GM12878 (cell line): ENCODE data around the gene ZMIZ1. TPM values are rescaled to one million over a fixed set of nuclear protein-coding genes. Genes with fewer than 3 reads are reported as not detected.

ENCODE experiments used
- ATAC-seq: fragments of 200-7000 bp; cut with Tn5 transposase; 3 replicates; pipeline ENCODE4 v1.9.1; 2020; ENCODE audit warnings: mild to moderate bottlenecking, moderate library complexity
- BruUV-seq: library from RNA; stranded (reverse); fragments of 400-500 nt; replicated peaks from 2 replicates; lab custom pipeline; 2021; lab: Mats Ljungman, UMichigan
- CTCF ChIA-PET: fragments of 300-600 bp; sonication (Branson Sonifier 250); formaldehyde crosslinking; extraction: SDS; loops from one replicate; lab custom pipeline; 2021; ENCODE audit warnings: inconsistent platforms; lab: Yijun Ruan, JAX
- POLR2A ChIA-PET: fragments of 350-600 bp; formaldehyde crosslinking; extraction: SDS; loops from one replicate; lab custom pipeline; 2021; ENCODE audit warnings: inconsistent platforms; lab: Charles Lee
- RAD21 ChIA-PET: fragments of 300-600 bp; sonication (Branson Sonifier 250); formaldehyde crosslinking; loops from one replicate; lab custom pipeline; 2023; ENCODE audit warnings: antibody characterized with exemption; ENCODE audit not compliant: unreplicated experiment; lab: Charles Lee
- SMC1A ChIA-PET: fragments of 300-600 bp; sonication (Branson Sonifier 250); formaldehyde crosslinking; loops from one replicate; lab custom pipeline; 2023; ENCODE audit not compliant: unreplicated experiment, uncharacterized antibody; lab: Charles Lee
- DNase-seq: peaks from one replicate; pipeline ENCODE4 v3.0.0-alpha.2; 2011; ENCODE audit warnings: low read depth, low spot score
- FAIRE-seq: peaks from 3 replicates; lab custom pipeline; 2011; peaks lifted over from hg19 to GRCh38; lab: Jason Lieb, UNC
- H2AFZ ChIP-seq: 2 replicates; pipeline ENCODE4 v1.6.0; 2011; ENCODE audit warnings: low read depth, low read length, control low read depth; ENCODE audit not compliant: control insufficient read depth
- H3K27ac ChIP-seq: 2 replicates; pipeline ENCODE4 v1.5.1; 2011; ENCODE audit warnings: control low read depth; ENCODE audit not compliant: control insufficient read depth, insufficient read depth
- H3K27me3 ChIP-seq, 2 experiments: replicated peaks in 1 of 2; 2 replicates each; pipeline versions ENCODE4 v1.6.0 to v1.6.1; 2011; ENCODE audit warnings: low read length in 1 of 2; ENCODE audit not compliant: control insufficient read depth in 2 of 2, insufficient read depth in 2 of 2
- H3K36me3 ChIP-seq, 2 experiments: 2 replicates each; pipeline ENCODE4 v1.5.1; 2011; ENCODE audit warnings: low read length in 1 of 2; ENCODE audit not compliant: control insufficient read depth in 2 of 2, insufficient read depth in 2 of 2
- H3K4me1 ChIP-seq: 2 replicates; pipeline ENCODE4 v1.6.1; 2011; ENCODE audit warnings: mild to moderate bottlenecking, low read length, moderate library complexity, mixed read lengths; ENCODE audit not compliant: control insufficient read depth, insufficient read depth
- H3K4me2 ChIP-seq: 2 replicates; pipeline ENCODE4 v1.6.0; 2011; ENCODE audit warnings: control low read depth; ENCODE audit not compliant: control insufficient read depth, insufficient read depth
- H3K4me3 ChIP-seq: fragments of 200-600 bp; sonication (generic); 2 replicates; pipeline ENCODE4 v1.5.1; 2016
- H3K79me2 ChIP-seq: 2 replicates; pipeline ENCODE4 v1.6.0; 2011; ENCODE audit warnings: low read length; ENCODE audit not compliant: control insufficient read depth, insufficient read depth
- H3K9ac ChIP-seq: 2 replicates; pipeline ENCODE4 v1.8.0; 2011; ENCODE audit warnings: low read length, control low read depth, mixed read lengths; ENCODE audit not compliant: control insufficient read depth, insufficient read depth
- H3K9me3 ChIP-seq: replicated peaks from 3 replicates; pipeline ENCODE4 v1.5.1; 2011; ENCODE audit warnings: mild to moderate bottlenecking, low read length; ENCODE audit not compliant: control insufficient read depth, insufficient read depth
- H4K20me1 ChIP-seq: 2 replicates; pipeline ENCODE4 v1.6.0; 2011; ENCODE audit not compliant: control insufficient read depth, insufficient read depth
- CEBPZ ChIP-seq: fragments of 150-350 bp; IDR thresholded peaks from 2 replicates; pipeline ENCODE4 v1.6.1; 2016; ENCODE audit warnings: low read depth, low read length
- CTCF ChIP-seq, 3 experiments: IDR thresholded peaks in 2 of 3; conservative IDR thresholded peaks in 1 of 3; 2 replicates each; pipeline ENCODE4 v1.5.1; 2011; ENCODE audit warnings: low read depth in 3 of 3, low read length in 3 of 3, mild to moderate bottlenecking in 3 of 3, control low read depth in 2 of 3, moderate library complexity in 2 of 3, inconsistent platforms in 1 of 3, mixed read lengths in 1 of 3; ENCODE audit not compliant: control insufficient read depth in 2 of 3, insufficient read depth in 1 of 3; ENCODE audit errors: extremely low read depth in 1 of 3
- E2F4 ChIP-seq: IDR thresholded peaks from 2 replicates; pipeline ENCODE4 v1.6.1; 2012; ENCODE audit warnings: low read depth, low read length, improper control_type of control experiment
- KDM1A ChIP-seq: fragments of 200-600 bp; sonication (generic); IDR thresholded peaks from 2 replicates; pipeline ENCODE4 v1.6.1; 2016; ENCODE audit warnings: borderline replicate concordance
- LARP7 ChIP-seq: fragments of 450-650 bp; IDR thresholded peaks from 2 replicates; pipeline ENCODE4 v1.6.1; 2017; ENCODE audit warnings: mild to moderate bottlenecking
- MTA2 ChIP-seq: fragments of 450-650 bp; IDR thresholded peaks from 2 replicates; pipeline ENCODE4 v1.6.1; 2016; ENCODE audit warnings: low read depth, mild to moderate bottlenecking, moderate library complexity
- NRF1 ChIP-seq: conservative IDR thresholded peaks from 2 replicates; pipeline ENCODE4 v1.6.1; 2011; ENCODE audit warnings: mild to moderate bottlenecking, low read depth, low read length, improper control_type of control experiment
- POLR2A ChIP-seq: IDR thresholded peaks from 2 replicates; pipeline ENCODE4 v1.6.1; 2011; ENCODE audit warnings: low read depth, mild to moderate bottlenecking, low read length
- POLR2AphosphoS2 ChIP-seq: IDR thresholded peaks from 2 replicates; pipeline ENCODE4 v1.6.1; 2011; ENCODE audit warnings: low read depth, mild to moderate bottlenecking, low read length, improper control_type of control experiment, moderate library complexity
- POLR2AphosphoS5 ChIP-seq: IDR thresholded peaks from 2 replicates; pipeline ENCODE4 v1.6.1; 2011; ENCODE audit warnings: mild to moderate bottlenecking, low read length, inconsistent platforms
- RAD21 ChIP-seq: IDR thresholded peaks from 2 replicates; pipeline ENCODE4 v1.6.1; 2011; ENCODE audit warnings: mild to moderate bottlenecking, low read depth, low read length, moderate library complexity; ENCODE audit not compliant: insufficient read depth
- SKIL ChIP-seq: fragments of 450-650 bp; IDR thresholded peaks from 2 replicates; pipeline ENCODE4 v1.6.1; 2017; ENCODE audit warnings: mild to moderate bottlenecking, low read depth, inconsistent platforms; ENCODE audit not compliant: poor library complexity, severe bottlenecking
- SREBF1 ChIP-seq: IDR thresholded peaks from 2 replicates; pipeline ENCODE4 v1.6.1; 2012; ENCODE audit warnings: mild to moderate bottlenecking, low read length
- WGBS: methylation state at CpG from one replicate; pipeline ENCODE4 v1.1.6; 2016; ENCODE audit warnings: low lambda C conversion rate; ENCODE audit not compliant: insufficient replicate concordance, insufficient coverage; ENCODE audit errors: missing lambda C conversion rate; 5-methylcytosine and 5-hydroxymethylcytosine counted together
- in situ Hi-C: fragments of 300-500 bp; cut with MboI; formaldehyde crosslinking; loops from 9 replicates; pipeline ENCODE4 v1.14.3; 2018; ENCODE audit warnings: mixed read lengths
- intact Hi-C: fragments of 100-400 bp; cut with micrococcal nuclease; formaldehyde crosslinking; loops from one replicate; pipeline ENCODE4 v1.14.2; 2022; ENCODE audit not compliant: unreplicated experiment
- polyA plus RNA-seq, 11 experiments: library from polyadenylated mRNA; depleted of rRNA in 4 of 11; unstranded in 6 of 11; stranded (reverse) in 5 of 11; fragments of >200 nt; fragmentation: Nextera tagmentation in 4 of 11; fragmentation: Illumina TruSeq in 1 of 11; extraction: Ambion mirVana in 4 of 11; extraction: Trizol in 1 of 11; gene quantifications; 1 replicate in 1 of 11; 2 replicates in 10 of 11; pipeline versions ENCODE4 v1.2.1 to v1.2.3, GENCODE V29; 2011 to 2016; ENCODE audit warnings: inconsistent platforms in 2 of 11, missing spikeins in 2 of 11, low read depth in 1 of 11
- total RNA-seq, 4 experiments: library from RNA; depleted of rRNA in 3 of 4; stranded (reverse); fragments of >200 nt in 3 of 4; fragmentation: Illumina TruSeq in 1 of 4; extraction: Trizol in 1 of 4; gene quantifications; 2 replicates each; pipeline versions ENCODE4 v1.2.1 to v1.2.3, GENCODE V29; 2013 to 2021

Gene ZMIZ1
- total and polyA plus RNA-seq, 10 of the 15 experiments (the other 5 are each of a cell fraction or from before 2014, with no cell fraction given), result 3.1 to 82.3 (median 14.9) TPM

GRCh38 chr10:79135790-79136189 lies 67.0 kb downstream of the ZMIZ1 start:
- ChIA-PET CTCF (no interaction called here), SMC1A (no interaction called here), RAD21 (no interaction called here), POLR2A (no interaction called here)
- DNase-seq (no peak), ATAC-seq (no peak), FAIRE-seq (no peak)
- Histone ChIP-seq H3K4me2 (no peak overlapping the region), H3K27ac (no peak overlapping the region), H3K4me3 (no peak overlapping the region), H4K20me1 (no peaks in the 10 kb centered on the region), H3K79me2 (no peaks in the 10 kb centered on the region), H2AFZ (no peak overlapping the region), H3K36me3 (no peaks in the 10 kb centered on the region), H3K4me1 (peaks cover 39% of the 10 kb centered on the region), H3K9me3 (no peaks in the 10 kb centered on the region), H3K27me3 (no peaks in the 10 kb centered on the region), H3K9ac (no peak overlapping the region)
- in situ Hi-C loops, result no loop called here
- WGBS, result 37% methylated on average over 9 of the region's 9 CpGs
- BruUV-seq, result no TSS peak
- intact Hi-C loops, result no loop called here
- no peak for TF ChIP-seq POLR2AphosphoS5
- no peak for TF ChIP-seq POLR2A
- TF ChIP-seq NRF1, result no peak
- TF ChIP-seq SREBF1, result no peak
- no peak for TF ChIP-seq E2F4
- no peak for TF ChIP-seq SKIL
- TF ChIP-seq KDM1A, result no peak
- no peak for TF ChIP-seq CEBPZ
- TF ChIP-seq RAD21, result no peak
- TF ChIP-seq POLR2AphosphoS2, result no peak
- no peak for TF ChIP-seq MTA2
- TF ChIP-seq LARP7, result no peak
- no peak for TF ChIP-seq CTCF (IDR thresholded peaks at IDR 0.05 in 2 of 3, conservative IDR thresholded peaks at IDR 0.05 in 1 of 3; ENCODE audit: control insufficient read depth in 2 of 3, extremely low read depth in 1 of 3, insufficient read depth in 1 of 3, low read depth in 3 of 3, low read length in 3 of 3)
